NT2/D1 (cell line): ENCODE results near the gene NME7.
"Not testable (repeated sequence)": the region's sequence is repeated elsewhere in the genome, so short reads cannot be mapped to it uniquely, and the experiment has no call there.

Experiments
- DNase-seq: peaks from one replicate; pipeline ENCODE4 v3.0.0-alpha.2; 2011; ENCODE audit warnings: low read depth, low spot score
- H3K27me3 ChIP-seq: 2 replicates; pipeline ENCODE4 v1.6.0; 2011; ENCODE audit warnings: mild to moderate bottlenecking; ENCODE audit not compliant: insufficient read length, insufficient read depth
- H3K36me3 ChIP-seq: 2 replicates; pipeline ENCODE4 v1.6.1; 2011; ENCODE audit warnings: mild to moderate bottlenecking, low read length, mixed read lengths; ENCODE audit not compliant: insufficient read depth, insufficient read length
- H3K4me1 ChIP-seq: 2 replicates; pipeline ENCODE4 v1.5.1; 2011; ENCODE audit not compliant: insufficient read depth, insufficient read length
- H3K4me3 ChIP-seq: 2 replicates; pipeline ENCODE4 v1.5.1; 2011; ENCODE audit warnings: low read depth; ENCODE audit not compliant: insufficient read length
- H3K9ac ChIP-seq: 2 replicates; pipeline ENCODE4 v1.6.0; 2011; ENCODE audit warnings: low read depth; ENCODE audit not compliant: insufficient read length
- H3K9me3 ChIP-seq: 2 replicates; pipeline ENCODE4 v1.5.1; 2011; ENCODE audit warnings: mild to moderate bottlenecking, low read length; ENCODE audit not compliant: insufficient read depth
- SUZ12 ChIP-seq: IDR thresholded peaks from 2 replicates; pipeline ENCODE4 v1.6.1; 2011; ENCODE audit not compliant: insufficient read length, insufficient read depth; ENCODE audit errors: extremely low read depth
- YY1 ChIP-seq: IDR thresholded peaks from 2 replicates; pipeline ENCODE4 v1.6.1; 2011; ENCODE audit not compliant: insufficient read length, insufficient read depth
- ZNF274 ChIP-seq: IDR thresholded peaks from 2 replicates; pipeline ENCODE4 v1.6.1; 2011; ENCODE audit warnings: mild to moderate bottlenecking, low read depth, low read length

Gene NME7

GRCh38 chr1:169200319-169200718, 167.3 kb downstream of the NME7 start:
- TF ChIP-seq SUZ12 = no peak
- no peak for TF ChIP-seq ZNF274
- no peak for TF ChIP-seq YY1
- no peak for DNase-seq

DNA sequence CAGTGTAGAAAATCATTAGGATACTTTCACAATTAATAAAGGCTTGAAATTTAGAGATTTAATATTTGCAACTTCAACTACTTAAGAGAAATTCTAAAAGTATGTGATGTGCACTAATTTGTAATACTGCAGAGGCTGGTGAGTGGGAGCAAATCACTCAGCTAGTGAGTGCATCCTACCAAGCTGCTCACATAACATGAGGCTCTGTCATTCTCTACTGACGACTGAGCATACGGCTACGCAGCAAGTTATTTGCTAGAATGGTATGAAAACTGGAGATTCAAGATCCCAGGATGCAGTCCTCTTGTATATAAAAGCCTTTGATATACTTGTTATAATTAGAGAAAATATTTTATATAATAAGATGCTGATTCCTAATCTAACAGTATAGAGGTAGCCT, 171.0 kb downstream of the NME7 start:
- DNase-seq = no peak
- Histone ChIP-seq H3K27me3 (no peaks in the 10 kb centered on the region), H3K4me3 (no peak overlapping the region), H3K9ac (no peak overlapping the region), H3K4me1 (no peaks in the 10 kb centered on the region), H3K9me3 (peaks cover 12% of the 10 kb centered on the region; the same call in 1 of the 2 replicates), H3K36me3 (no peaks in the 10 kb centered on the region)
- TF ChIP-seq ZNF274 (no peak), SUZ12 (no peak), YY1 (no peak)

More at GRCh38 chr1:169200319-169200718, 167.3 kb downstream of the NME7 start:
- Histone ChIP-seq H3K27me3 (no peaks in the 10 kb centered on the region), H3K4me1 (no peaks in the 10 kb centered on the region), H3K36me3 (no peaks in the 10 kb centered on the region), H3K9me3 (peaks cover 12% of the 10 kb centered on the region; the same call in 1 of the 2 replicates), H3K4me3 (no peak overlapping the region), H3K9ac (no peak overlapping the region)

GRCh38 chr1:169196161-169196560, 171.4 kb downstream of the NME7 start:
- no peak for DNase-seq
- TF ChIP-seq SUZ12 (no peak), ZNF274 (no peak), YY1 (no peak)
- peaks cover 12% of the 10 kb centered on the region; the same call in 1 of the 2 replicates for H3K9me3 ChIP-seq
- H3K4me1 ChIP-seq = no peaks in the 10 kb centered on the region
- no peak overlapping the region for H3K4me3 ChIP-seq
- H3K36me3 ChIP-seq = no peaks in the 10 kb centered on the region
- no peaks in the 10 kb centered on the region for H3K27me3 ChIP-seq
- H3K9ac ChIP-seq = no peak overlapping the region

DNA sequence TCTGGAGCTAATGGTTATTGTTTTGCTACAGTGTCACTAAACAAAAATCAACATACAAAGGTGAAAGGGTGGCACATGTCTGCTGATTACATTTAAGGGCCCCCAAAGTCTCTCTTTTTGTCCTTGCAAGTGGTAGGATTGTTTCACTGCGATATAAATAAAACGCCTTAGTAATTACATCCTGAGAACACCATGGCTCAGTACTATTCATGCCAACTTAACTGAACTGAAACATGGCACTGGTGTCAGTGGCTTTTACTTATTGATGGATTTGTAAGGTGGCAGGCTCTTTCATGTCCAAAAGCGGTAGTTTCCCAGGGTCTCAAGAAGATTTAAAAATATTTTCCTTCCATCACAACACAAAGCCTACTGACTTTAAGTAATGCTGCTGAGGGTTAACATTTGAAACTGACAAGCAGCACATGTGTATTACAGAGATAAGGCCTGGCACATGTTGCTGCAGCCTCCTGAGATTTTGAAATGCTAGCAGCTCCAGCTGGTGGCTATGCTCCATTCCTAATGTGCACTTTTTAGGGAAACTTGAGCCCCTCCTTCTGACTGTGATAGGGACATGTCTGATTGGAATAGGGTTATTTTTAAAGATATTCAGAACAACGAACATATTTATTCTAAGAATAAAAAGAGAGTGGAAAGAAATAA, 174.3 kb downstream of the NME7 start:
- TF ChIP-seq SUZ12 = no peak
- TF ChIP-seq ZNF274 = no peak
- no peak for TF ChIP-seq YY1
- Histone ChIP-seq H3K9ac (no peak overlapping the region), H3K36me3 (no peaks in the 10 kb centered on the region), H3K9me3 (peaks cover 12% of the 10 kb centered on the region; the same call in 1 of the 2 replicates), H3K27me3 (no peaks in the 10 kb centered on the region), H3K4me3 (no peak overlapping the region), H3K4me1 (no peaks in the 10 kb centered on the region)
- no peak for DNase-seq

DNA sequence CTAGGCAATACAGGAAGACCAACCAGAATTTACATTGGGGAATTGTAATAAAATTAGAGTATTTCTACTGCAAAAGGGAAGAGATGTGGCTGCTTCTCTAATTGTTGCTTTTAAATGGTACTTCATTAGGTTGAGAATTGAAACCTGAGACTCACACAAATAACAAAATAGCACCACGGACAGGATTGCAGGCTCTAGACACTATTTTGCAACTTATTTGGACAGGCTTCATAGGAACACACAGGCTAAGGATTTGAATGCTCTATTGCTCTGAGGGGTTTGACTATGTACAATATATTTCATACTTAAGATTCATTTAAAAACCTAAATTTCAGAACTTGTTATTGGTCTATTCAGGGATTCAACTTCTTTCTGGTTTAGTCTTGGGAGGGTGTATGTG, 181.5 kb downstream of the NME7 start:
- no peak overlapping the region for H3K4me3 ChIP-seq
- no peak overlapping the region for H3K9ac ChIP-seq
- no peaks in the 10 kb centered on the region for H3K9me3 ChIP-seq
- no peaks in the 10 kb centered on the region for H3K4me1 ChIP-seq
- H3K36me3 ChIP-seq = no peaks in the 10 kb centered on the region
- TF ChIP-seq ZNF274 (no peak), SUZ12 (no peak), YY1 (no peak)
- no peak for DNase-seq
- H3K27me3 ChIP-seq = no peaks in the 10 kb centered on the region

GRCh38 chr1:169184812-169185211, 182.8 kb downstream of the NME7 start:
- Histone ChIP-seq H3K9ac (no peak overlapping the region), H3K4me1 (no peaks in the 10 kb centered on the region), H3K27me3 (no peaks in the 10 kb centered on the region), H3K36me3 (no peaks in the 10 kb centered on the region), H3K4me3 (no peak overlapping the region), H3K9me3 (no peaks in the 10 kb centered on the region)
- TF ChIP-seq YY1 (no peak), ZNF274 (no peak), SUZ12 (no peak)
- DNase-seq = no peak

- no peaks in the 10 kb centered on the region for H3K27me3 ChIP-seq
- no peak overlapping the region for H3K9ac ChIP-seq
- no peak overlapping the region for H3K4me3 ChIP-seq
- H3K4me1 ChIP-seq = no peaks in the 10 kb centered on the region
- no peaks in the 10 kb centered on the region for H3K9me3 ChIP-seq
- TF ChIP-seq SUZ12 (no peak), ZNF274 (no peak), YY1 (no peak)
- no peak for DNase-seq
- H3K36me3 ChIP-seq = no peaks in the 10 kb centered on the region
These were observed 187.4 kb downstream of the NME7 start for GRCh38 chr1:169180174-169180573.

GRCh38 chr1:169179431-169179830, 188.2 kb downstream of the NME7 start:
- H3K4me1 ChIP-seq, H3K36me3 ChIP-seq, H3K9ac ChIP-seq, H3K27me3 ChIP-seq, DNase-seq, H3K9me3 ChIP-seq, H3K4me3 ChIP-seq: not testable (repeated sequence)
